AG08396 (cell line): ENCODE measurements around the gene MGAT5.
A peak's percentile ranks its signal among the peaks of the same experiment; 100 is the strongest.

Experiments
- DNase-seq: peaks from one replicate; pipeline ENCODE4 v3.0.0; 2012; ENCODE audit warnings: low spot score, mixed read lengths

The MGAT5 gene, protein sequence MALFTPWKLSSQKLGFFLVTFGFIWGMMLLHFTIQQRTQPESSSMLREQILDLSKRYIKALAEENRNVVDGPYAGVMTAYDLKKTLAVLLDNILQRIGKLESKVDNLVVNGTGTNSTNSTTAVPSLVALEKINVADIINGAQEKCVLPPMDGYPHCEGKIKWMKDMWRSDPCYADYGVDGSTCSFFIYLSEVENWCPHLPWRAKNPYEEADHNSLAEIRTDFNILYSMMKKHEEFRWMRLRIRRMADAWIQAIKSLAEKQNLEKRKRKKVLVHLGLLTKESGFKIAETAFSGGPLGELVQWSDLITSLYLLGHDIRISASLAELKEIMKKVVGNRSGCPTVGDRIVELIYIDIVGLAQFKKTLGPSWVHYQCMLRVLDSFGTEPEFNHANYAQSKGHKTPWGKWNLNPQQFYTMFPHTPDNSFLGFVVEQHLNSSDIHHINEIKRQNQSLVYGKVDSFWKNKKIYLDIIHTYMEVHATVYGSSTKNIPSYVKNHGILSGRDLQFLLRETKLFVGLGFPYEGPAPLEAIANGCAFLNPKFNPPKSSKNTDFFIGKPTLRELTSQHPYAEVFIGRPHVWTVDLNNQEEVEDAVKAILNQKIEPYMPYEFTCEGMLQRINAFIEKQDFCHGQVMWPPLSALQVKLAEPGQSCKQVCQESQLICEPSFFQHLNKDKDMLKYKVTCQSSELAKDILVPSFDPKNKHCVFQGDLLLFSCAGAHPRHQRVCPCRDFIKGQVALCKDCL

DNA sequence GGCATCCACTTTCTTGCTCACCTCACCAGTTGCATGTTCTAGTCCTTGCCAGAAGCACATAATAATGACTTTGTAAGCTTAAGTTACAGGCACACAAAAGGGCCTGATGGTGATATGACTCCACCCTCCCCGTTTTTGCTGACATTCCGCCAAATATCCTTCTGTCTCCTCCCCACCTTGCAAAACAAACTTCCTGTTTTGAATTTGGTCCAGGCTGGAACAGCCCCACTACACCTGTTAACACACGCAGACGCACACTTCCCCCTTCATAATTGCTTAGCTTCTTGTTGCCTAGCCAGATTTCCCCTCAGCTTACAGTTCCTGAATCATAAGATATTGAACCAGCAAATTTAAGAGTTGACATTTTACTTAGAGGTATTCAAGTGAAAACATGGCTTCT is at the start of gene MGAT5:
Gene MGAT5, plus strand, starts transcription at position 269 of the 400 bp plus-strand sequence. CDS start 332 bp downstream, outside the sequence.
- no peak for DNase-seq

DNA sequence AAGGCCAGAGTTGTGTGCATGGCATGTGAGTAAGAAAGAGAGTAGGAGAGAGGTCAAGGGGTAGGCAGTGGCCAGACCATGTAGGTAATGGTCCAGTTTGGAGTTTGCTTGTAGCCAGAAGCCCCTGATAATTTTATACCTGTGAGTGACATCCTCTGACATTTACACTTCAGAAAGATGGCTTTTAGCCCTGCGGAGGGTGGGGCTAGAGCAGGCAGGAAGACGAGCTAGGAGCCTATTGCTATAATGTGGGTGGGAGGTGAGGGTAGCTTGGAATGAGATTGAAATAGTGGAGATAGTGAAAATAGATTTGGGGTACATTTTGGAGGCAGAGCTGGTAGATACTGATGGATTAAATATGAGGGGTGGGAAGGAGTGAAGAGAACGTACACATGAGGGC is 48.8 kb upstream of the MGAT5 start:
- no peak for DNase-seq

DNA sequence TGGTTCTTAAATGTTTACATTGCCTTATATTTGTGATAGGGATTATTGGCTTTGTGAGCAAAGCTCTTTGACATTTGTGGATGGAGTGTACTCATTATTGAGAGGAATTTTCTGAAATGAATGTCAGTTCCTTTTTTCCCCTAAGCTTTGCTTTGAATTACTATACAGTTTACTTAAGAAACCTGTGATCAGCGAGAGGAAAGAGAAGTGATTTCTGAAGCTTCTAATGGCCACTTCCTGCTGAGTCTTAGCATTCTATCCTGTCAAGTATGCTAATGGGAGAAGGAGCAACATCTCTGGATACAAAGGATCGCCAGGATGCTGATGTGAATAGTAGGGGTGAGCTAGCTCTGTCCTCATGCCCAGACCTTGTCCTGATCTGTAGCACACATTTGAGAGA is 47.8 kb upstream of the MGAT5 start:
- no peak for DNase-seq

DNA sequence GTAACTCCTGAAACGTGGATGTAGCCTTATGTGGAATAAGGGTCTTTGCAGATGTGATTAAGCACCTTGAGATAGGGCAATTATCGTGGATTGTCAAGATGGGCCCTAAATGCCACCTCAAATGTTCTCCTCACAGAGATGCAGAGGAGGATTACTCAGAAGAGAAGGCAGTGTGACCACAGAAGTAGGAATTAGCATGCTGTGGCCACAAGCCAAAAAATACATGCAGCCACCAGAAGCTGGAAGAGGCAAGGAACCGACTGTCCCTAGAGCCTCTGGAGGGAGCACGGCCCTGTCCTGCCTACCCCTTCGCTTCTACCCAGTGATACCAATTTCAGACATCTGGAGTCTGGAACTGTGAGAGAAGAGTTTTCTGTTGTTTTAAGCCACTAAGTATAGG is 47.3 kb upstream of the MGAT5 start:
- DNase-seq = peak; percentile 28

DNA sequence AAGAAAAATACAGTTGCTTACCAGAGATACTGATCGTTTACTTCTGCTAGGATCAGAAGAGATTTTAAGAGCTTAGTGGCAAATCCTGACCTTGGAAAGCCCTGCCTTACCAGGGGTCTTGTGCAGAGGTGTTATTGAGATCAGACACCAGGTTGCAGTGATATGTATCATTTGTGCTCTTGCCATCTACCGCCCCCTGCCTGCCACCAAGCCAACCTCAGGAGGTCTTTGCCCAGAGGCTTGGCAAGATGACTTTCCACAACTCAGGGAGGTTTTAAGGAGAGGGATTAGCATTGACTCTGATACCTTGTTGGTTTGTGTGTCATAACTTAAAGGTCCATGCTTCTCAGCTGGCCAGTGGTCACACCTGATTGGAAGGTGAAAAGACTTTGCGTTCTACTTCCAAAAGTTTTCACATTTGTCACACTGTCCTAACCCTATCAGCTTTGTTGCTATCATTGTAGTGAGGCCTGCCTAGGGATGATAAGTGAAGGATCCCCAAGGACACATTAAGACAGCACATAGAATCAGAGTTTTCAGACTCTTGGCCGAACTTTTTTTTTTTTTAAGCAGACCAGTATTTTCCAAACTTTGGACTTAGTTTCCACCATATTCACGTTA is 46.2 kb upstream of the MGAT5 start:
- DNase-seq = no peak

DNA sequence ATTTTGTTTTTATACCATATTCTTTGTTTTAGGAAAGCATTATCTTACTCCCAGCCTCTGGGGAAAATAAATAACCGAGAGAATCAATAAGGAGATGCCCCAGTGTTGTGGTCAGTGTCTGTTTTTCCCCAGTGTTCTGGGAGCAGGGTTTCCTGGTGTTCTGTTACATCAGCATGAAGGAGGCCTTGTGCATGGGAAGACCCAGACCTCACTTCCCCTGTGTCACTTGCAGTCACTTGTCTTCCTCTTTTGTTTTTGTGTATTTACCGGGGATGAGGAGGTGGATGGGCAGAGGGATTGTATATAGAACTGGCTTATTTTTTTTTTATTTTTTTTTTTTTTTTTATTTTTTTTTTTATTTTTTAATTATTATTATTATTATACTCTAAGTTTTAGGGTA is 45.0 kb upstream of the MGAT5 start:
- DNase-seq = no peak

DNA sequence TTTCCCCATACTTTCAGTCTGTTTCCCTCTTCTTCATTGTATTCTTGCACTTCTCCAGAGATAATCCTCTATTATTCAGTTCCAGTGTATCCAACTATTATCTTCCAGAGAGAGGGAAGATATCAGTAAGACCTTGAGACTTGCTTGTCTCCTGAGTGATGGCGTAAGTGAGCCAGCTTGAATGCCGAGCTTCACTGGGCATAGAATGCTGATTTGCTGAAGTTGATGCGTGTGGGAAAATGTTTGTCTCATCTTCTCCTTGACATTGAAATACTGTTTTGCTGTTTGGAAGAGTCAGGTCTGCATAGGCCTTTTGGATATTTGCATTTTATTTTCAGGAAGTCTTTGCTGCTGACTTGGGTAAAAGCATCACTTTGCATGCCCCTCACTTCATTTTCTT is 41.1 kb upstream of the MGAT5 start:
- DNase-seq = no peak

DNA sequence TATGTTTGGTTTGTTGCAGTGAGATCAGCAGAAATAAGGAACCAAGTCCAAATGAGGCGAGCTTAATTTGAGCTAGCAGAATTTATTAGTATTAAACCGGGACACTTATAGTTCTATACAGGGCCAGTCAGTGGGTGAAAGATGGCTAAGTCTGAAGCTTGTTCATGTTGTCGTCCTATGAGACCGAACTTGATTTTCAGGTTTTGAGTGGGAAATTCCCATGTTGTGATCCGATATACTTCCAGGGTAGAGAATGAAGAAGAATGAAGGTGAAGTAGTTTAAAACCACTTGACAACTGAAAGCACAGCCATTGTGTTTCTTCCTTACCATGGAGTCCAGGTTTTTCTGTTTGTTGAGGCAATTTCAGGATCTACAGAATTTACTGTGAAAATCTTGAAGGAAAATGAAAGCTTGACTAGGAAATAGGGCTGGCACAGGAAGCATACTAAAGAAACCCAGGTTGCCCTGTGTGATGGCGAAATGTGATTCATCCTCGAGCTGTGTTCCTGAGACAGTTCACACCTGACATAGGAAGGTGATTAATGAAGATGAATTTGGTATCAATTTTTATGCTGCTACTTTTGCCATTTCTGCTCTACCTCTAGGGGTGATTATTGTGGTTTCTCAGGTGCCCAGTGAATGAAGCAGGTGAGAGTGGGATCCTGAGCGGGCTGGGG is 37.6 kb upstream of the MGAT5 start:
- no peak for DNase-seq

DNA sequence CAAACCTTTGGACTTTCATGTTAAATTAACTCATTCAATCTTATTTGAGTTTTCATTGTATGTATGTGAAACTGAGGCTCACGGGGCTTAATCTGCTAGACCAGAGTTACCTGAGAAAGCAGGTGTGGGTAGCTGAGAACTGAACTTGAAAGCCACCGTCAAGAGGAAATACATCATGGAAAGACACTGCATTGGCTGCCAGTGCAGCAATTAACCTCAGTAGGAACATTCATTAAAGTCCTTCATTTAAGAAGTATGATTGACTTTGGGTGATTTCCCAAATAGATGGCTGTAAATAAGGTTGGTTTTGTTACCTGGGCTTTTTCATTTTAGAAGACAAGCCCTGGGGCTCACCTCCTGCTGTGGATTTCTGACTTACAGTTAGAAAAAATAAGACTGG is 36.5 kb upstream of the MGAT5 start:
- DNase-seq = no peak

DNA sequence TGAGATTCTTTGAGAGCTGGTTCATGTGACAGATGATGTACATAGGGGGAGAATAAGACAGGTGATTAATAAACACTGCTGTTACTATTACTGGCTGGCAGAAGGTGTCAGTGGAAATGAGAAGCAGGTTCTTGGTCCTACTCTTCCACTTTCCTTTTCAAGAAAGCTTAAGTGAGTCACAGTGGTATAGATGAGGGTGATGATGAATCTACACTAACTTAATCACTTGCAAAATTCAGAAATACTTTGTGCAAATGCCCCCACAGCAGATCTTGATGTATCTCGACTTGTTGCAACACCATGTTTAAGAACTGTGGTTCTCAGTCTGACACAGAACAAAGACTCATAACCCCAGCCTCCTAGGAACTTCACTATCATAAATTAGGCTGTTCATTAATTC is 35.9 kb upstream of the MGAT5 start:
- DNase-seq = no peak

DNA sequence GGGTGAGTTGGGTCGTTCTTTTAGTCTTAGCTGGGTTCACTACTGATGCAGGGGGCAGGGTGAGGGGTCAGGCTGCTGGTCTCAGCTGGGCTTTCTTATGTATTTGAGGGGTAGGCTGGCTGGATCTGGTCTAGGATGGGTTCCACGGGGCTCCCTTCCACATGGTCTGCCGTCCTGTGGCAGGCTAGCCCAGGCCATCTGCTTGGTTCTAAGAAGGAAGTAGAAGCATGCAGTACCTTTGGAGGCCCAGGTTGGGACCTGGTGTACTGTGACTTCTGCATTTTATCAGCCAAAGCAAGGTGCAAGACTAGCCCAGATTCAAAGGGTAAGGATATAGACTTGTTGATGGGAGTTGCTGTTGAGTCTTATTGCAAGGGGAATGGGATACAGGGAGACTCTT is 35.5 kb upstream of the MGAT5 start:
- DNase-seq = no peak

DNA sequence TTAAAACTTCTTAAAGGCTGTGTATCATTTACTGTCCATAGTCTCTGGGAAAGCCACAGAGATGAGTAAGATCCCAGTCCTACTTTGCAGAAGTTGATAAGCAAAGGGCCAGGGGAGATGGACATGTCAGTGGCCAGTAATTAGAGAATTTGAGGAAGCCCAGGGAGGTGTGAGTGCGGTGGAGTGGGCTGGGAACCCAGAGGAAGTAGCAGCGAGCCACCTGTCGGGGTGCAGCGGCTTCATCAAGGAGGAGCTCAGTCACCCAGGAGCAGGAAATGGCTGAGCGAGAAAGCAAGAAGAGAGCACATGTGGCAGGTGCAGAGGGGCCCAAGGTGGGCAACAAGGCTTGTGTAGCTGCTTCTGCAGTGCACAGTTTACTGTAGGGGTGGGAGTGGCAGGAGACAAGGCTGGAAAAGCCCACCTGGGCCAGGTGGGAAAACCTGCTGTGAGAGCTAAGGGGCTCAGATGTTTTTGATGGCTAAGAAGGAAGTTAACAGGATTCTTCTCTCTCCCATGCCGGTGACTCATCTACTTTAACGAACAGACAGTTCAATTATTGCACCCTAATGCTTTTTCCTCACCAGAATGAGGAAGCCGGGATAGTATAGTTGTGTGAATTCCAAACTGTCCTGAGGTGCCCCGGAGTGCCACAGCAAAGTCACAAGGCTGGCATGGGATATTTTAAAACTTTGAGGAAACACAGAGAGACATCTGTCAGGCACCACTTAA is 34.8 kb upstream of the MGAT5 start:
- DNase-seq = no peak

DNA sequence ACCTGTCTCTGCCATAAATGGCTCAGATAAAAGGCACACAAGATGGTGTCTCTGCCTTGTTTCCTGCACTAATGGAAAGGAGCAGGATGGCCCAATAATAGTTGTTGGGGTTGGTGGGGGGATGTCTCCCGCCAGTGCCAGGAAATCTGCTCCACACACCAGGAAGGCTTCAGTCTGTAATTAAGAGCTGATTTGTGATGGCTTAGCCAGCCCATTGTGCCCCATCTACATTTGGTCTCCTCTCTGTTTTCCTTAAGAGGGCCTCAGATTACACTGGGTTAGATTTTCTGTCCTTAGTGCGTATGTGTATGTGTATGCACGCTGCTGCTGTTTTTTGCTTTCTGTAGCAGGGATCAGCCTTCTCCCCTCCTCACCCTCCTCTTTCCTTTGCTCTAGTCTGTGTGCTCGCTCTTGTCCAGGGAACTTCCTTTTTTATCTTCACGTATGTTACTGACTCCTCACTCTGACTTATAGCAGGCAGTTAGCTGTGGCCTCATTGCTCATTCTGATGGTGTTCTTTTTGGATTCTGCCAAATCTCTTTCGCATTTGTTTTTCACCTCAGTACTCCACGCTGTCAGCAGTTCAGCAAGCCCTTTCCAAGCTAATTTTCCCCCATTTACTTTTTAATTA is 33.4 kb upstream of the MGAT5 start:
- no peak for DNase-seq

DNA sequence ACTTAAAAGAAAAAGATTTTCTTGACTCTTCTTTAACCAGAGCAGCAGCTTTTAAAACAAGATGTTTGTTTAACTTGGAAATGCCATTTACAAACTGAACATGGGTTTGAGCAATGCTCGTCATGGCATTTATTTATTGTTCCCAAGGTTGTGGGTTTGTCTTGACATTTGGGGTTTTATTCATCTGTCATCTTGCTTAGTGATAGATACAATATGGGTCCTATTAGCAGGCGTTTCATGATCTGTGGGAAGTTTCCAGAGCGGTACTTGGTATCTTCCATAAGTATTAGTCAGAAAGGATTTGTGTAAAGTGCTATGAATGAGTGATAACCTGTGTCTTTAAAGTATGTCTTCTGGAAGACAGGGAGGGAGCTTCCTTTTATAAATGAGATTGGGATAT is 29.9 kb upstream of the MGAT5 start:
- no peak for DNase-seq

DNA sequence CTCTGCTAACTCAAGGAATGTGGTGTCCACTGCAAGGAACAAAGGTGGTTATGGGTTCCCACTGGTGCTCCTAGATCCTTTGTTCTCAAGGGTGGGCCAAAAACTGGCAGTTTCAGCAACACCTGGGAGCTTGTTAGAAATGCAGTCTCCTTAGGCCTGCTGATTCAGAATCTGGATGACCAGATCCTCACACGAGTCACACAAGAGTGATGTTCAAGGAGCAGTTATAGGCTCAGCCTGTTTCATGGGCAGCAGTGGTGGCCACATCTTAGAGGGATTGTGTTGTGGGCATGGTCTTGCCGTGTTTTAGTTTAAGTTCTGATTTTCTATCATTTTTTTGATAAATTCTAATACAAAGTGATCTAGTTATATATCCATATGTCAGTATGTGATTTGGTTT is 28.7 kb upstream of the MGAT5 start:
- DNase-seq = no peak

DNA sequence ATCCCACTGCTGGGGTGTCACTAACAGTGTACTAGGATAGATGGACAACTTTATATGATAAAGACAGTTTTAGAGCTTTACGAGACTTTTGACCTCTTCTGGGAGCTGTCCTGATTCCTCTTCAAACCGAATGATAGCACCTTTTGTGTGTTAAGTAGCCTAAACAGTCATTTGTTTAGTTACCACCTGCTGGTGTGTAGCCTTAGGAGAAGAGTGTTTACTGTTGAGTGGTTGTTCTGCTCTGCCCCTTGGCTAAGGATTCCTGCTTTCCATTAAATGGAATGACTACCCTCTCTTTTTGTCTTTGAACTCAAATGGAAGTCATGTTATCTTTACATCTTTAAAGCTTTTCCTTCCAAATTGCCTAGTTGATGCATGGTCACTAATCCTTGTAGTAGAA is 28.0 kb upstream of the MGAT5 start:
- DNase-seq = no peak

DNA sequence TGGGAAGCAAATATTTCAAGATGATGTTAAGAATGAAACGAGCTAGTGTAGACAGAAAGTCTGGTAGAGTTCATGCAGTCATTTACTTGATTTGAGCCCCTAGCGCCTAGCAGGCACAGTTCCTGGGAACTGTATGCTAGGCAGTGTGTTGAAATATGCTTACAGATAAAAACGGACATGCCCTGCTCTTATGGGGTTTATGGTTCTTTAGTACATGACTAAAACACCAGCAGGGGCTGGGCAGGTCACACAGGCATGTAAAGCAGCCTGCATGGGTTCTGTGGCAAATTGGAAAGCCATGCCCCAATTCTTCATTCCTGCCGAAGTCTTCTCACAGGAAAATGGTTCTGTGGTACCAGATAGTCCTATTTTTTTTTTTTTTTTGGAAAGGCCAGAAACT is 27.3 kb upstream of the MGAT5 start:
- DNase-seq = no peak

DNA sequence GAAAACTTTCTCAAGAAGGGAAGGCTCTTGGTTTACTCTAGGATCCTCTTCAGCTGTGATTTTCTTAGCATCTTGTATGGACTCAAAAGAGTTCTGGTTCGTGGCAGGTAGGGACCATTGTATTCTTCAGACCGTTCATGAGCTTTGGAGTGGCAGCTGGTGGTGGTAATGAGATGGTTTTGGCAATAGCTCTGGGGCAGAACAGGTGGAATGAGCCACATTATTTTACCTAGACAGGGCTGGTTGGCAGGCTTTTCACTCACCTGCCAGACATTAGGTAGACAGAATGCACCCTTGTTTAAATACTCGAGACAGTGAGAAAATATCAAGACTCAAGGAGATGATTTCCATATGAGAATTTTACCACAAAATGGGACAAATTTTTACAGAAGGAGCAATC is 26.2 kb upstream of the MGAT5 start:
- no peak for DNase-seq

DNA sequence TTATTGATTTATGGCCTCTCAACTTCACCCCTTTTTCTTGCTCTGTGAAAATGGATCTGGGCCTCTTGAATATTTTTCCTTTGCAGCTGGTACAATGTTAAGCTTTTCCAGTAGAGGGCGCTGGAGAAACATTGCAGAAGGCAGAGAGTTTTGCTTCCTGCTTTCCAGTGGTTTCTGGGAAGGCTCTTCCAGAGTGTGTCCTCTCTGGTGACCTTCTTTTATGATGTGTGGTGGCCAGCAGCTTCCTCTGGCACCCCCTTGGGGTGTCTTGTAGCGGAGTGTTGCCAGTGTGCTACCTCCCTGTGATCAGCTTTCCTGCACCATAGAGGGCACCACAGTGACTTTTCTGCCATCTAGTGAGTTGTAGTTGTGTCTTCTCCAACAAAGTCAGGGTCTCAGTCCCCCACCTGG is 25.4 kb upstream of the MGAT5 start:
- DNase-seq = no peak

DNA sequence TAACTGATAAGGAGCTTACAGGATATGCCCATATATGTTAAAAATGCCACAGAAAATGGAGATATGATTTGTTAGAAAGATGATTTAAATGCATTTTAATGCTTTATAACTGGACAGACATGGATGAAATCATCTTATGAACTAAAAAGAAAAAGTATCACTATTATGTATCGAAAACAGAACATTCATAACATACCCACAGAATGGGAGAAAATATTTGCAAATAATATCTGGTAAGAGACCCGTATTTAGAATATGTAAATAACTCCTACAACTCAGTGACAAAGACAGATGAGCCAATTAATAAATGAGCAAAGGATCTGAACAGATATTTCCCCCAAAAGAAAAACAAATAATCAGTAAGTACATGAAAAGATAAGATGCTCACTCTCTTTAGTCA is 24.3 kb upstream of the MGAT5 start:
- no peak for DNase-seq

DNA sequence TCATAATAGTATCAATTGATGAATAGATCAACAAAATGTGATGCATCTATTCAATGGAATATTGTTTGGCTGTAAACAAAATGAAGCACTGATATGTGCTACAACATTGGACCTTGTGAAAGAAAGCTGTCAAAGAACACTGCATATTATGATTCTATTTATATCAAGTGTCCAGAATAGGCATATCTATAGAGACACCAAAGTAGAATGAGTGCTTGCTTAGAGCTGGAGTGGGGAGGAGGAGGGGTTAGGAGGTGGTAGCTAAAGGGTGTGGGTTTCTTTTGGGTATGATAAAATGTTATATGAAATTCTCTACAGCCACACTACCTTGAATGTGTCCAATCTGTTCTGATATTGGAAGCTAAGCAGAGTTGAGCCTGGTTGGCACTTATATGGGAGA is 23.0 kb upstream of the MGAT5 start:
- no peak for DNase-seq
